Measurements from ENCODE around the gene BBS9. TPM values are rescaled to one million over a fixed set of nuclear protein-coding genes. Genes with fewer than 3 reads are reported as not detected.

BBS9 gene
- total and polyA plus RNA-seq, 4 donors: 2.3 to 9.5 (median 4.5) TPM

DNA sequence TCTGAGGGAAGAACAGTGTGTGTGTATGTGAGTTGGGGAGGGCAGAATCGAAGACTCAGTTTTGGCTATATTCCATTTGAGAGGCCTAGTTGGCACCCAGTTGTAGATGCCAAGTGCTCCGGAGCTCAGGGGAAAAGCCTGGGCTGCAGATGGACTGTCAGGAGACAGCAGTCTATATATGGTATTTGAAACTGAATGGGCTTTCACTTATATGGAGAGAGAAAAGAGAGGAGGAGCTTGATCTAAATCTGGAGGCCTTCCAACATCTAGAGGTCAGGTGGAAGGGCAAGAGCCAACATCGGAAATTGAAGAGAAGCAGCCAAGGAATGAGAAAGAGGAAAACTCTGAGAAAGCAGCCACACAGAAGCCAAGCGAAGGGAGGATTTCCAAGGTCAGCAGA is 425.2 kb downstream of the BBS9 start:
- WGBS: 85% methylated on average over 4 of the region's 4 CpGs

DNA sequence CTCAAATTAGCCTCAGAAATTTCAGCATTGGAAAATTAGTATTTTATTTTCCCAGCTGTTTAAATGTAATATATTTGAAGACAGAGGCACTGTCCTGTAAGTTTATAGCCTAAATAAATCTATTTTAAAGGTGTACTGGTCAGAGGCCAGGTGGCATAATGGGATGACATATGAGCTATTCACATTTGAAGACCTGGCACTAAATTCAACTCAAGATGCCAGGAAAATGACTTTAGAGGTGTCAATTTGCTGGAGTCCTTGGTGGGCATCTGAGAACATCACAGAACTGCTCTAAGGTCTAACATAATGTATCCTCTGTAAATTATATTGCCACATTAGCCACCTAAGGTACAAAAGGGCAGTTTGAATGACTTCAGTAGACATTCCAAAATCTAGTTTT is 427.1 kb downstream of the BBS9 start:
- Histone ChIP-seq H3K27ac (ENCODE audit: low read depth in 1 of 2, low read length in 2 of 2) (no peak overlapping the region), H3K9me3 (ENCODE audit: control insufficient read depth in 4 of 4, low read length in 3 of 4) (no peaks in the 10 kb centered on the region)
- TF ChIP-seq EGR1 (IDR thresholded peaks at IDR 0.05; ENCODE audit: low read depth in 2 of 2): no peak
- TF ChIP-seq, protein P1, sequence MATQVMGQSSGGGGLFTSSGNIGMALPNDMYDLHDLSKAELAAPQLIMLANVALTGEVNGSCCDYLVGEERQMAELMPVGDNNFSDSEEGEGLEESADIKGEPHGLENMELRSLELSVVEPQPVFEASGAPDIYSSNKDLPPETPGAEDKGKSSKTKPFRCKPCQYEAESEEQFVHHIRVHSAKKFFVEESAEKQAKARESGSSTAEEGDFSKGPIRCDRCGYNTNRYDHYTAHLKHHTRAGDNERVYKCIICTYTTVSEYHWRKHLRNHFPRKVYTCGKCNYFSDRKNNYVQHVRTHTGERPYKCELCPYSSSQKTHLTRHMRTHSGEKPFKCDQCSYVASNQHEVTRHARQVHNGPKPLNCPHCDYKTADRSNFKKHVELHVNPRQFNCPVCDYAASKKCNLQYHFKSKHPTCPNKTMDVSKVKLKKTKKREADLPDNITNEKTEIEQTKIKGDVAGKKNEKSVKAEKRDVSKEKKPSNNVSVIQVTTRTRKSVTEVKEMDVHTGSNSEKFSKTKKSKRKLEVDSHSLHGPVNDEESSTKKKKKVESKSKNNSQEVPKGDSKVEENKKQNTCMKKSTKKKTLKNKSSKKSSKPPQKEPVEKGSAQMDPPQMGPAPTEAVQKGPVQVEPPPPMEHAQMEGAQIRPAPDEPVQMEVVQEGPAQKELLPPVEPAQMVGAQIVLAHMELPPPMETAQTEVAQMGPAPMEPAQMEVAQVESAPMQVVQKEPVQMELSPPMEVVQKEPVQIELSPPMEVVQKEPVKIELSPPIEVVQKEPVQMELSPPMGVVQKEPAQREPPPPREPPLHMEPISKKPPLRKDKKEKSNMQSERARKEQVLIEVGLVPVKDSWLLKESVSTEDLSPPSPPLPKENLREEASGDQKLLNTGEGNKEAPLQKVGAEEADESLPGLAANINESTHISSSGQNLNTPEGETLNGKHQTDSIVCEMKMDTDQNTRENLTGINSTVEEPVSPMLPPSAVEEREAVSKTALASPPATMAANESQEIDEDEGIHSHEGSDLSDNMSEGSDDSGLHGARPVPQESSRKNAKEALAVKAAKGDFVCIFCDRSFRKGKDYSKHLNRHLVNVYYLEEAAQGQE (IDR thresholded peaks at IDR 0.05): no peak
- TF ChIP-seq NR2F2 (IDR thresholded peaks at IDR 0.05): no peak
- TF ChIP-seq, protein P2, sequence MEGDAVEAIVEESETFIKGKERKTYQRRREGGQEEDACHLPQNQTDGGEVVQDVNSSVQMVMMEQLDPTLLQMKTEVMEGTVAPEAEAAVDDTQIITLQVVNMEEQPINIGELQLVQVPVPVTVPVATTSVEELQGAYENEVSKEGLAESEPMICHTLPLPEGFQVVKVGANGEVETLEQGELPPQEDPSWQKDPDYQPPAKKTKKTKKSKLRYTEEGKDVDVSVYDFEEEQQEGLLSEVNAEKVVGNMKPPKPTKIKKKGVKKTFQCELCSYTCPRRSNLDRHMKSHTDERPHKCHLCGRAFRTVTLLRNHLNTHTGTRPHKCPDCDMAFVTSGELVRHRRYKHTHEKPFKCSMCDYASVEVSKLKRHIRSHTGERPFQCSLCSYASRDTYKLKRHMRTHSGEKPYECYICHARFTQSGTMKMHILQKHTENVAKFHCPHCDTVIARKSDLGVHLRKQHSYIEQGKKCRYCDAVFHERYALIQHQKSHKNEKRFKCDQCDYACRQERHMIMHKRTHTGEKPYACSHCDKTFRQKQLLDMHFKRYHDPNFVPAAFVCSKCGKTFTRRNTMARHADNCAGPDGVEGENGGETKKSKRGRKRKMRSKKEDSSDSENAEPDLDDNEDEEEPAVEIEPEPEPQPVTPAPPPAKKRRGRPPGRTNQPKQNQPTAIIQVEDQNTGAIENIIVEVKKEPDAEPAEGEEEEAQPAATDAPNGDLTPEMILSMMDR (IDR thresholded peaks at IDR 0.05; ENCODE audit: low read depth, low read length, missing input control): no peak
- TF ChIP-seq HNF4A (conservative IDR thresholded peaks at IDR 0.05): no peak
- TF ChIP-seq HNF4G (IDR thresholded peaks at IDR 0.05): no peak
- TF ChIP-seq SP1 (IDR thresholded peaks at IDR 0.05): no peak

More for the DNA sequence above, 425.2 kb downstream of the BBS9 start:
- no peak overlapping the region for H3K9ac ChIP-seq (ENCODE audit: low read depth in 1 of 2, low read length in 2 of 2)
- no peak for DNase-seq (ENCODE audit: low spot score)
- H3K4me3 ChIP-seq (ENCODE audit: low read depth in 1 of 3, low read length in 3 of 3): no peak overlapping the region
- no peaks in the 10 kb centered on the region for H3K27me3 ChIP-seq (ENCODE audit: control insufficient read depth in 4 of 4, insufficient read depth in 4 of 4, low read length in 3 of 4)
- H3K36me3 ChIP-seq (ENCODE audit: control insufficient read depth in 4 of 4, insufficient read depth in 3 of 4, low read depth in 1 of 4, low read length in 3 of 4): no peaks in the 10 kb centered on the region
- TF ChIP-seq FOXA2 (IDR thresholded peaks at IDR 0.05): no peak
- TF ChIP-seq YY1 (IDR thresholded peaks at IDR 0.05): no peak
- peak; percentile 30 for TF ChIP-seq NR2F2 (IDR thresholded peaks at IDR 0.05)
- TF ChIP-seq HNF4A (conservative IDR thresholded peaks at IDR 0.05): no peak
- TF ChIP-seq, protein P2 (IDR thresholded peaks at IDR 0.05; ENCODE audit: low read depth, low read length, missing input control): no peak
- H3K9me3 ChIP-seq (ENCODE audit: control insufficient read depth in 4 of 4, low read length in 3 of 4): no peaks in the 10 kb centered on the region
- H3K4me1 ChIP-seq (ENCODE audit: control insufficient read depth in 4 of 4, insufficient read depth in 4 of 4, low read length in 3 of 4): no peaks in the 10 kb centered on the region
- no peak overlapping the region for H3K27ac ChIP-seq (ENCODE audit: low read depth in 1 of 2, low read length in 2 of 2)

More for the DNA sequence above, 427.1 kb downstream of the BBS9 start:
- Histone ChIP-seq H3K27me3 (ENCODE audit: control insufficient read depth in 4 of 4, insufficient read depth in 4 of 4, low read length in 3 of 4) (no peaks in the 10 kb centered on the region), H3K4me3 (ENCODE audit: low read depth in 1 of 3, low read length in 3 of 3) (no peak overlapping the region), H3K36me3 (ENCODE audit: control insufficient read depth in 4 of 4, insufficient read depth in 3 of 4, low read depth in 1 of 4, low read length in 3 of 4) (no peaks in the 10 kb centered on the region), H3K4me1 (ENCODE audit: control insufficient read depth in 4 of 4, insufficient read depth in 4 of 4, low read length in 3 of 4) (no peaks in the 10 kb centered on the region), H3K9ac (ENCODE audit: low read depth in 1 of 2, low read length in 2 of 2) (no peak overlapping the region)
- no peak for DNase-seq (ENCODE audit: low spot score)
